WTC11 (cell line): ENCODE data around the gene GABRE. TPM values are rescaled to one million over a fixed set of nuclear protein-coding genes. Genes with fewer than 3 reads are reported as not detected.

ENCODE experiments used
- ATAC-seq: fragments of 200-7000 bp; cut with Tn5 transposase; 2 replicates; pipeline ENCODE4 v1.10.0; 2021; ENCODE audit warnings: mild to moderate bottlenecking, moderate library complexity
- CTCF ChIA-PET: fragments of 300-600 bp; sonication (Branson Sonifier 250); formaldehyde crosslinking; loops from one replicate; lab custom pipeline; 2021; ENCODE audit warnings: antibody characterized with exemption; lab: Charles Lee
- POLR2A ChIA-PET: fragments of 350-600 bp; sonication (Branson Sonifier 250); formaldehyde crosslinking; loops from one replicate; lab custom pipeline; 2021; ENCODE audit warnings: antibody characterized with exemption; lab: Charles Lee
- DNase-seq: peaks from one replicate; pipeline ENCODE4 v3.0.0; 2021; ENCODE audit warnings: low spot score
- H3K27ac Mint-ChIP-seq: 2 replicates; pipeline ENCODE4 v1.8.0; 2021; ENCODE audit warnings: mixed read lengths
- H3K27me3 Mint-ChIP-seq: 2 replicates; pipeline ENCODE4 v1.8.0; 2021; ENCODE audit warnings: low read depth, mild to moderate bottlenecking, moderate library complexity, mixed read lengths
- H3K36me3 Mint-ChIP-seq: 2 replicates; pipeline ENCODE4 v1.8.0; 2021; ENCODE audit warnings: mixed read lengths
- H3K4me1 Mint-ChIP-seq: 2 replicates; pipeline ENCODE4 v1.8.0; 2022; ENCODE audit warnings: mixed read lengths
- H3K4me3 Mint-ChIP-seq: 2 replicates; pipeline ENCODE4 v1.8.0; 2021; ENCODE audit warnings: mild to moderate bottlenecking, moderate library complexity, mixed read lengths
- H3K9me3 Mint-ChIP-seq: 2 replicates; pipeline ENCODE4 v1.8.0; 2021; ENCODE audit warnings: mixed read lengths
- ATF1 ChIP-seq: sonication (generic); formaldehyde crosslinking; IDR thresholded peaks from 2 replicates; pipeline ENCODE4 v1.8.1; 2023; ENCODE audit warnings: mild to moderate bottlenecking, moderate library complexity, missing genetic modification reagents
- ELF4 ChIP-seq: sonication (generic); formaldehyde crosslinking; IDR thresholded peaks from 2 replicates; pipeline ENCODE4 v1.8.1; 2022; ENCODE audit warnings: low read depth, mild to moderate bottlenecking, moderate library complexity, missing genetic modification reagents
- EMX1 ChIP-seq: fragments of 250-450 bp; sonication (Bioruptor Pico); IDR thresholded peaks from 2 replicates; pipeline ENCODE4 v1.8.0; 2021; ENCODE audit warnings: mild to moderate bottlenecking
- JUN ChIP-seq: sonication (generic); formaldehyde crosslinking; IDR thresholded peaks from 2 replicates; pipeline ENCODE4 v1.8.0; 2023; ENCODE audit warnings: mild to moderate bottlenecking, missing genetic modification reagents
- NFYB ChIP-seq: sonication (generic); formaldehyde crosslinking; conservative IDR thresholded peaks from 2 replicates; pipeline ENCODE4 v1.8.0; 2022; ENCODE audit warnings: low read depth, missing genetic modification reagents
- TP53 ChIP-seq: sonication (generic); formaldehyde crosslinking; IDR thresholded peaks from 2 replicates; pipeline ENCODE4 v1.8.1; 2023; ENCODE audit warnings: mild to moderate bottlenecking, missing genetic modification reagents
- ZNF138 ChIP-seq: sonication (generic); formaldehyde crosslinking; conservative IDR thresholded peaks from 2 replicates; pipeline ENCODE4 v1.8.1; 2022; ENCODE audit warnings: mild to moderate bottlenecking, moderate library complexity, missing genetic modification reagents
- ZNF219 ChIP-seq: sonication (generic); formaldehyde crosslinking; IDR thresholded peaks from 2 replicates; pipeline ENCODE4 v1.8.0; 2023; ENCODE audit warnings: missing genetic modification reagents, mild to moderate bottlenecking, borderline replicate concordance
- ZNF671 ChIP-seq: fragments of 250-450 bp; sonication (Bioruptor Pico); IDR thresholded peaks from 2 replicates; pipeline ENCODE4 v1.8.0; 2021; ENCODE audit warnings: mild to moderate bottlenecking
- total RNA-seq: library from RNA; stranded (reverse); gene quantifications from 3 replicates; pipeline ENCODE4 v1.2.3, GENCODE V29; 2021
- TF ChIP-seq, protein P1 (sequence below): sonication (generic); formaldehyde crosslinking; IDR thresholded peaks from 2 replicates; pipeline ENCODE4 v1.8.1; 2022; ENCODE audit warnings: low read depth, mild to moderate bottlenecking, moderate library complexity, missing genetic modification reagents, borderline replicate concordance
- TF ChIP-seq, protein P2 (sequence below): fragments of 250-450 bp; sonication (Bioruptor Pico); IDR thresholded peaks from 2 replicates; pipeline ENCODE4 v1.9.0; 2021; ENCODE audit warnings: mild to moderate bottlenecking
- TF ChIP-seq, protein P3 (sequence below): fragments of 250-450 bp; sonication (Bioruptor Pico); IDR thresholded peaks from 2 replicates; pipeline ENCODE4 v1.8.0; 2021; ENCODE audit warnings: mild to moderate bottlenecking
- TF ChIP-seq, protein P4 (sequence below): sonication (generic); formaldehyde crosslinking; IDR thresholded peaks from 2 replicates; pipeline ENCODE4 v1.8.0; 2023; ENCODE audit warnings: missing genetic modification reagents
- TF ChIP-seq, protein P5 (sequence below): fragments of 250-450 bp; sonication (Bioruptor Pico); IDR thresholded peaks from 2 replicates; pipeline ENCODE4 v1.9.0; 2021; ENCODE audit warnings: mild to moderate bottlenecking

GABRE gene
- total RNA-seq, 1 experiment from 2014 or later: 6.5 TPM

DNA sequence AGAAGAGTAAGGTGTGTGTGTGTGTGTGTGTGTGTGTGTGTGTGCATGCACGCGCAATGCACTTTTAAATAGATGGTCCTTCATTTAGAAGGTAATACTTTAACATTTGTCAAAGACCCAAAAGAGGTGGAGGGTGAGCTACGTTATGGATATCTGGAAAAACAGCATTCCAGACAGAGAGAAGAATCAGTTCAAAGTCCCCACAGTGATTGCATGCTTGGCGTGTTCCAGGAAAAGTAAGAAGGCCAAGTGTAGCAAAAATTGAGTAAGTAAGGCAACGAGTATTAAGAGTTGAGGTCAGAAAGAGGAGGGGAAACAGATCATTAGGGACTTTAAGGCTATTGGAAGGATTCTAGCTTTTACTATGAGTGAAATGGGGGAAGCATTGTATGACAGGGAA lies 21.9 kb upstream of the GABRE start:
- POLR2A ChIA-PET: no interaction called here
- ATAC-seq: no peak
- H3K4me1 Mint-ChIP-seq: peaks cover 4% of the 10 kb centered on the region; the same call in 1 of the 2 replicates
- TF ChIP-seq ELF4: no peak
- TF ChIP-seq ATF1: no peak
- no peak for TF ChIP-seq NFYB (CRISPR knock-in tag)
- TF ChIP-seq, protein P1, sequence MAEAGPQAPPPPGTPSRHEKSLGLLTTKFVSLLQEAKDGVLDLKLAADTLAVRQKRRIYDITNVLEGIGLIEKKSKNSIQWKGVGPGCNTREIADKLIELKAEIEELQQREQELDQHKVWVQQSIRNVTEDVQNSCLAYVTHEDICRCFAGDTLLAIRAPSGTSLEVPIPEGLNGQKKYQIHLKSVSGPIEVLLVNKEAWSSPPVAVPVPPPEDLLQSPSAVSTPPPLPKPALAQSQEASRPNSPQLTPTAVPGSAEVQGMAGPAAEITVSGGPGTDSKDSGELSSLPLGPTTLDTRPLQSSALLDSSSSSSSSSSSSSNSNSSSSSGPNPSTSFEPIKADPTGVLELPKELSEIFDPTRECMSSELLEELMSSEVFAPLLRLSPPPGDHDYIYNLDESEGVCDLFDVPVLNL (CRISPR knock-in tag): no peak
- TF ChIP-seq ZNF138 (CRISPR knock-in tag): no peak
- TF ChIP-seq, all 79 proteins: peak for 0
- CTCF ChIA-PET: no interaction called here
- Mint-ChIP-seq H3K27me3 (peaks cover 2% of the 10 kb centered on the region; the same call in 1 of the 2 replicates), H3K36me3 (no peaks in the 10 kb centered on the region), H3K27ac (no peak overlapping the region), H3K9me3 (peaks cover 3% of the 10 kb centered on the region; the same call in 1 of the 2 replicates), H3K4me3 (no peak overlapping the region)
- DNase-seq: no peak

DNA sequence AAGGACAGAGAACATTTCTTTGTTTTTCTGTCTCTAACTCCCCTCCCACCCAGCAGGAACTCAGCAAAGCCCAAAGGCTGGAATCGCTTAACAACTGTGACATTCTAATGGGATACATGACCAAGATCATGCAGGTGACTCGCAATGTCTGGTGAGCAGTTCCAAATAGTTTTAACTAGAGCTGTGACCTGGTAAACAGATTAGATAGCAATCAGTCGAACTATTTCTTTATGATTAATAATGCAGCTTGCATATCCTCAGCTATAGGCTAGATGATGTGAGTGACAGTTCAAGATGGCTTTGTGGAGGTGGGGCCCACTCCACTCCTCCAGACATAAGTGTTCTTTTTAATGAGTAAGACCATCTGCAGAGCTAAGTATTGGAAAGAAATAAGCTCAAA lies 20.0 kb upstream of the GABRE start:
- no peak for DNase-seq
- peaks cover 3% of the 10 kb centered on the region; the same call in 1 of the 2 replicates for H3K9me3 Mint-ChIP-seq
- H3K27me3 Mint-ChIP-seq: peaks cover 2% of the 10 kb centered on the region; the same call in 1 of the 2 replicates
- CTCF ChIA-PET: no interaction called here
- H3K36me3 Mint-ChIP-seq: no peaks in the 10 kb centered on the region
- no peak overlapping the region for H3K4me3 Mint-ChIP-seq
- POLR2A ChIA-PET: no interaction called here
- H3K27ac Mint-ChIP-seq: no peak overlapping the region
- no peak for ATAC-seq
- no peak for TF ChIP-seq ZNF671 (CRISPR knock-in tag)
- TF ChIP-seq ELF4: no peak
- TF ChIP-seq NFYB (CRISPR knock-in tag): no peak
- TF ChIP-seq EMX1 (CRISPR knock-in tag): no peak
- H3K4me1 Mint-ChIP-seq: peaks cover 7% of the 10 kb centered on the region; the same call in 1 of the 2 replicates

DNA sequence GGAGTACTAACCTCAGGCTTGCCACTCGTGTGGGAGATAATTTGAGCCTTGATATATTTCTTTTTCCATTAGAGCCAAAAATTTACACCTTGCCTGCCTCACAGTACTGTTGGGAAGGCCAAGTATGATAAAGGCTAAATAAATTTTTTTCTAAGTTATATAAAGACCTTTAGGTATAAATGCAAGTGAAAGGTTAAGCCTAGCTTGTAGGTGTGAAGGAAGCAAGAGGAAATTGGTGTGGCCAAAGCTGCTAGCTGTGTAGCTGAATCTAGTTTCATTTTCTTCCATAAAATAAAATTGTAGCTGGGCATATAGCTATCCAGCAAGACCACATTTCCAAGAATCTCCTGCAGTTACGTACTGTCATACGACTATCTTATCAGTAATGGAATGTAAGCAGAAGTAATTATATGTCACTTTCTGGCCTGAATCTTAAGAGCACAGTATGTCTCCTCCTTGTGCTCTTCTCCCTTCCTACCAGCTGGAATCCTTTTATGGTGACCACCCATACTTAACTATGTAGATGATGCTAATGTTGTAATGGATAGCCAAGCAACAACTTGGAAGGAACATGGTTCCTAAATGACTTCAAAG lies 14.3 kb upstream of the GABRE start:
- Mint-ChIP-seq H3K27me3 (no peaks in the 10 kb centered on the region), H3K9me3 (no peaks in the 10 kb centered on the region), H3K27ac (no peak overlapping the region), H3K4me1 (peaks cover 9% of the 10 kb centered on the region), H3K36me3 (no peaks in the 10 kb centered on the region), H3K4me3 (no peak overlapping the region)
- ChIA-PET POLR2A (no interaction called here), CTCF (no interaction called here)
- TF ChIP-seq, protein P2, sequence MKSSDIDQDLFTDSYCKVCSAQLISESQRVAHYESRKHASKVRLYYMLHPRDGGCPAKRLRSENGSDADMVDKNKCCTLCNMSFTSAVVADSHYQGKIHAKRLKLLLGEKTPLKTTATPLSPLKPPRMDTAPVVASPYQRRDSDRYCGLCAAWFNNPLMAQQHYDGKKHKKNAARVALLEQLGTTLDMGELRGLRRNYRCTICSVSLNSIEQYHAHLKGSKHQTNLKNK (CRISPR knock-in tag): no peak
- TF ChIP-seq TP53 (CRISPR knock-in tag): no peak
- no peak for TF ChIP-seq NFYB (CRISPR knock-in tag)
- TF ChIP-seq, protein P3, sequence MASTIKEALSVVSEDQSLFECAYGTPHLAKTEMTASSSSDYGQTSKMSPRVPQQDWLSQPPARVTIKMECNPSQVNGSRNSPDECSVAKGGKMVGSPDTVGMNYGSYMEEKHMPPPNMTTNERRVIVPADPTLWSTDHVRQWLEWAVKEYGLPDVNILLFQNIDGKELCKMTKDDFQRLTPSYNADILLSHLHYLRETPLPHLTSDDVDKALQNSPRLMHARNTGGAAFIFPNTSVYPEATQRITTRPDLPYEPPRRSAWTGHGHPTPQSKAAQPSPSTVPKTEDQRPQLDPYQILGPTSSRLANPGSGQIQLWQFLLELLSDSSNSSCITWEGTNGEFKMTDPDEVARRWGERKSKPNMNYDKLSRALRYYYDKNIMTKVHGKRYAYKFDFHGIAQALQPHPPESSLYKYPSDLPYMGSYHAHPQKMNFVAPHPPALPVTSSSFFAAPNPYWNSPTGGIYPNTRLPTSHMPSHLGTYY: no peak
- TF ChIP-seq, protein P4, sequence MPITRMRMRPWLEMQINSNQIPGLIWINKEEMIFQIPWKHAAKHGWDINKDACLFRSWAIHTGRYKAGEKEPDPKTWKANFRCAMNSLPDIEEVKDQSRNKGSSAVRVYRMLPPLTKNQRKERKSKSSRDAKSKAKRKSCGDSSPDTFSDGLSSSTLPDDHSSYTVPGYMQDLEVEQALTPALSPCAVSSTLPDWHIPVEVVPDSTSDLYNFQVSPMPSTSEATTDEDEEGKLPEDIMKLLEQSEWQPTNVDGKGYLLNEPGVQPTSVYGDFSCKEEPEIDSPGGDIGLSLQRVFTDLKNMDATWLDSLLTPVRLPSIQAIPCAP (CRISPR knock-in tag): no peak
- TF ChIP-seq JUN: no peak
- TF ChIP-seq, protein P5, sequence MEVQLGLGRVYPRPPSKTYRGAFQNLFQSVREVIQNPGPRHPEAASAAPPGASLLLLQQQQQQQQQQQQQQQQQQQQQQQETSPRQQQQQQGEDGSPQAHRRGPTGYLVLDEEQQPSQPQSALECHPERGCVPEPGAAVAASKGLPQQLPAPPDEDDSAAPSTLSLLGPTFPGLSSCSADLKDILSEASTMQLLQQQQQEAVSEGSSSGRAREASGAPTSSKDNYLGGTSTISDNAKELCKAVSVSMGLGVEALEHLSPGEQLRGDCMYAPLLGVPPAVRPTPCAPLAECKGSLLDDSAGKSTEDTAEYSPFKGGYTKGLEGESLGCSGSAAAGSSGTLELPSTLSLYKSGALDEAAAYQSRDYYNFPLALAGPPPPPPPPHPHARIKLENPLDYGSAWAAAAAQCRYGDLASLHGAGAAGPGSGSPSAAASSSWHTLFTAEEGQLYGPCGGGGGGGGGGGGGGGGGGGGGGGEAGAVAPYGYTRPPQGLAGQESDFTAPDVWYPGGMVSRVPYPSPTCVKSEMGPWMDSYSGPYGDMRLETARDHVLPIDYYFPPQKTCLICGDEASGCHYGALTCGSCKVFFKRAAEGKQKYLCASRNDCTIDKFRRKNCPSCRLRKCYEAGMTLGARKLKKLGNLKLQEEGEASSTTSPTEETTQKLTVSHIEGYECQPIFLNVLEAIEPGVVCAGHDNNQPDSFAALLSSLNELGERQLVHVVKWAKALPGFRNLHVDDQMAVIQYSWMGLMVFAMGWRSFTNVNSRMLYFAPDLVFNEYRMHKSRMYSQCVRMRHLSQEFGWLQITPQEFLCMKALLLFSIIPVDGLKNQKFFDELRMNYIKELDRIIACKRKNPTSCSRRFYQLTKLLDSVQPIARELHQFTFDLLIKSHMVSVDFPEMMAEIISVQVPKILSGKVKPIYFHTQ (CRISPR knock-in tag): no peak
- no peak for TF ChIP-seq ZNF219 (CRISPR knock-in tag)
- ATAC-seq: no peak
- no peak for DNase-seq
